ENCODE data around the gene ALDH6A1.

Gene ALDH6A1

GRCh38 chr14:74083784-74084276 lies 423 bp downstream of the ALDH6A1 start:
- Histone ChIP-seq H2AK5ac (ENCODE audit: low read length) (no peak overlapping the region), H3K27ac (ENCODE audit: low read depth, low read length) (peak overlapping the region; percentile 1)
- no CpG with 5 or more reads among the region's 15 CpGs for WGBS (ENCODE audit: extremely low coverage, insufficient coverage, low lambda C conversion rate)

GRCh38 chr14:74083161-74083560 lies 1.1 kb downstream of the ALDH6A1 start:
- peak; percentile 28 for DNase-seq
- no peaks in the 10 kb centered on the region for H3K36me3 ChIP-seq (ENCODE audit: control insufficient read depth, insufficient read depth, low read length)
- WGBS (ENCODE audit: extremely low coverage, insufficient coverage, low lambda C conversion rate) = no CpG with 5 or more reads among the region's 3 CpGs
- no peak overlapping the region for H2BK15ac ChIP-seq (replicated peaks; ENCODE audit: low read depth)
- no peak overlapping the region for H3K23ac ChIP-seq (ENCODE audit: low read length)
- H3K9ac ChIP-seq (ENCODE audit: low read length) = peak overlapping the region; percentile 80
- H4K5ac ChIP-seq (ENCODE audit: low read length) = no peak overlapping the region
- no peaks in the 10 kb centered on the region for H3K27me3 ChIP-seq (ENCODE audit: insufficient read depth, low read length, poor library complexity)
- H3K4me3 ChIP-seq (ENCODE audit: low read length) = no peak overlapping the region
- H4K8ac ChIP-seq (ENCODE audit: low read depth, low read length) = no peak overlapping the region
- H3K56ac ChIP-seq (ENCODE audit: low read length) = peak overlapping the region; percentile 94
- no peak overlapping the region for H3K18ac ChIP-seq (ENCODE audit: low read length)
- no peak overlapping the region for H3K4ac ChIP-seq (ENCODE audit: low read depth, low read length)
- no peak overlapping the region for H2AK5ac ChIP-seq (ENCODE audit: low read length)
- H3K4me1 ChIP-seq (ENCODE audit: control insufficient read depth, low read depth, low read length) = peaks cover 5% of the 10 kb centered on the region
- H3K27ac ChIP-seq (ENCODE audit: low read depth, low read length) = no peak overlapping the region
- no peak overlapping the region for H2BK5ac ChIP-seq (ENCODE audit: low read length)
- peak overlapping the region; percentile 92 for H3K4me2 ChIP-seq (ENCODE audit: low read length)
- H3K79me2 ChIP-seq (ENCODE audit: control insufficient read depth, insufficient read depth, low read length) = peaks cover 3% of the 10 kb centered on the region
- no peaks in the 10 kb centered on the region for H3K79me1 ChIP-seq (ENCODE audit: low read length)
- no peak overlapping the region for H2BK120ac ChIP-seq (ENCODE audit: low read depth, low read length)

More at GRCh38 chr14:74083784-74084276, 423 bp downstream of the ALDH6A1 start:
- Histone ChIP-seq H2BK5ac (ENCODE audit: low read length) (no peak overlapping the region), H3K4me2 (ENCODE audit: low read length) (peak overlapping the region; percentile 92), H4K5ac (ENCODE audit: low read length) (no peak overlapping the region), H2BK15ac (replicated peaks; ENCODE audit: low read depth) (no peak overlapping the region), H3K18ac (ENCODE audit: low read length) (no peak overlapping the region), H3K9ac (ENCODE audit: low read length) (peak overlapping the region; percentile 80), H2BK120ac (ENCODE audit: low read depth, low read length) (no peak overlapping the region), H3K4ac (ENCODE audit: low read depth, low read length) (no peak overlapping the region), H3K4me1 (ENCODE audit: control insufficient read depth, low read depth, low read length) (peaks cover 5% of the 10 kb centered on the region), H3K23ac (ENCODE audit: low read length) (no peak overlapping the region), H3K56ac (ENCODE audit: low read length) (peak overlapping the region; percentile 94), H3K79me1 (ENCODE audit: low read length) (no peaks in the 10 kb centered on the region), H3K4me3 (ENCODE audit: low read length) (peak overlapping the region; percentile 79), H3K36me3 (ENCODE audit: control insufficient read depth, insufficient read depth, low read length) (no peaks in the 10 kb centered on the region), H4K8ac (ENCODE audit: low read depth, low read length) (no peak overlapping the region), H3K27me3 (ENCODE audit: insufficient read depth, low read length, poor library complexity) (no peaks in the 10 kb centered on the region), H3K79me2 (ENCODE audit: control insufficient read depth, insufficient read depth, low read length) (peaks cover 3% of the 10 kb centered on the region)
- no peak for DNase-seq

GRCh38 chr14:74081491-74081890 lies 2.8 kb downstream of the ALDH6A1 start:
- no peaks in the 10 kb centered on the region for H3K27me3 ChIP-seq (ENCODE audit: insufficient read depth, low read length, poor library complexity)
- H3K4me1 ChIP-seq (ENCODE audit: control insufficient read depth, low read depth, low read length) = peaks cover 5% of the 10 kb centered on the region
- no peak overlapping the region for H2BK5ac ChIP-seq (ENCODE audit: low read length)
- no peak for DNase-seq
- H3K56ac ChIP-seq (ENCODE audit: low read length) = no peak overlapping the region
- H3K36me3 ChIP-seq (ENCODE audit: control insufficient read depth, insufficient read depth, low read length) = no peaks in the 10 kb centered on the region
- H3K9ac ChIP-seq (ENCODE audit: low read length) = no peak overlapping the region
- no peak overlapping the region for H2BK120ac ChIP-seq (ENCODE audit: low read depth, low read length)
- H3K18ac ChIP-seq (ENCODE audit: low read length) = no peak overlapping the region
- no peak overlapping the region for H3K27ac ChIP-seq (ENCODE audit: low read depth, low read length)
- no peak overlapping the region for H3K4me3 ChIP-seq (ENCODE audit: low read length)
- WGBS (ENCODE audit: extremely low coverage, insufficient coverage, low lambda C conversion rate) = no CpG with 5 or more reads among the region's 3 CpGs
- no peaks in the 10 kb centered on the region for H3K79me1 ChIP-seq (ENCODE audit: low read length)
- no peak overlapping the region for H4K5ac ChIP-seq (ENCODE audit: low read length)
- no peak overlapping the region for H3K4me2 ChIP-seq (ENCODE audit: low read length)
- H3K23ac ChIP-seq (ENCODE audit: low read length) = no peak overlapping the region
- no peak overlapping the region for H4K8ac ChIP-seq (ENCODE audit: low read depth, low read length)
- H3K79me2 ChIP-seq (ENCODE audit: control insufficient read depth, insufficient read depth, low read length) = peaks cover 3% of the 10 kb centered on the region
- no peak overlapping the region for H2AK5ac ChIP-seq (ENCODE audit: low read length)
- no peak overlapping the region for H2BK15ac ChIP-seq (replicated peaks; ENCODE audit: low read depth)
- no peak overlapping the region for H3K4ac ChIP-seq (ENCODE audit: low read depth, low read length)

GRCh38 chr14:74080820-74081460 lies 3.3 kb downstream of the ALDH6A1 start:
- Histone ChIP-seq H3K9ac (ENCODE audit: low read length) (no peak overlapping the region), H4K5ac (ENCODE audit: low read length) (no peak overlapping the region), H3K79me1 (ENCODE audit: low read length) (no peaks in the 10 kb centered on the region), H3K27me3 (ENCODE audit: insufficient read depth, low read length, poor library complexity) (no peaks in the 10 kb centered on the region), H2BK120ac (ENCODE audit: low read depth, low read length) (no peak overlapping the region), H3K79me2 (ENCODE audit: control insufficient read depth, insufficient read depth, low read length) (peaks cover 3% of the 10 kb centered on the region), H2AK5ac (ENCODE audit: low read length) (no peak overlapping the region), H2BK15ac (replicated peaks; ENCODE audit: low read depth) (no peak overlapping the region), H3K27ac (ENCODE audit: low read depth, low read length) (no peak overlapping the region), H2BK5ac (ENCODE audit: low read length) (no peak overlapping the region), H4K8ac (ENCODE audit: low read depth, low read length) (no peak overlapping the region), H3K18ac (ENCODE audit: low read length) (no peak overlapping the region), H3K4ac (ENCODE audit: low read depth, low read length) (no peak overlapping the region), H3K36me3 (ENCODE audit: control insufficient read depth, insufficient read depth, low read length) (no peaks in the 10 kb centered on the region), H3K4me1 (ENCODE audit: control insufficient read depth, low read depth, low read length) (peaks cover 5% of the 10 kb centered on the region), H3K4me3 (ENCODE audit: low read length) (no peak overlapping the region), H3K56ac (ENCODE audit: low read length) (no peak overlapping the region), H3K23ac (ENCODE audit: low read length) (peak overlapping the region; percentile 66), H3K4me2 (ENCODE audit: low read length) (no peak overlapping the region)
- no CpG with 5 or more reads among the region's 4 CpGs for WGBS (ENCODE audit: extremely low coverage, insufficient coverage, low lambda C conversion rate)
- no peak for DNase-seq

GRCh38 chr14:74077401-74077800 lies 6.9 kb downstream of the ALDH6A1 start:
- Histone ChIP-seq H2BK120ac (ENCODE audit: low read depth, low read length) (no peak overlapping the region), H3K18ac (ENCODE audit: low read length) (no peak overlapping the region), H4K8ac (ENCODE audit: low read depth, low read length) (no peak overlapping the region), H3K79me1 (ENCODE audit: low read length) (no peaks in the 10 kb centered on the region), H3K9ac (ENCODE audit: low read length) (no peak overlapping the region), H3K4me1 (ENCODE audit: control insufficient read depth, low read depth, low read length) (no peaks in the 10 kb centered on the region), H3K4me2 (ENCODE audit: low read length) (no peak overlapping the region), H3K4ac (ENCODE audit: low read depth, low read length) (no peak overlapping the region), H3K4me3 (ENCODE audit: low read length) (no peak overlapping the region), H2AK5ac (ENCODE audit: low read length) (no peak overlapping the region), H2BK5ac (ENCODE audit: low read length) (no peak overlapping the region), H3K23ac (ENCODE audit: low read length) (no peak overlapping the region), H3K27ac (ENCODE audit: low read depth, low read length) (no peak overlapping the region), H3K79me2 (ENCODE audit: control insufficient read depth, insufficient read depth, low read length) (no peaks in the 10 kb centered on the region), H3K36me3 (ENCODE audit: control insufficient read depth, insufficient read depth, low read length) (no peaks in the 10 kb centered on the region), H2BK15ac (replicated peaks; ENCODE audit: low read depth) (no peak overlapping the region), H3K27me3 (ENCODE audit: insufficient read depth, low read length, poor library complexity) (no peaks in the 10 kb centered on the region), H4K5ac (ENCODE audit: low read length) (no peak overlapping the region), H3K56ac (ENCODE audit: low read length) (no peak overlapping the region)
- no CpG with 5 or more reads among the region's 1 CpG for WGBS (ENCODE audit: extremely low coverage, insufficient coverage, low lambda C conversion rate)
- DNase-seq = no peak

Measured in mesendoderm (in vitro differentiated cells).